Endodermal cell (in vitro differentiated cells): ENCODE data around the gene WIPI1. TPM values are rescaled to one million over a fixed set of nuclear protein-coding genes. Genes with fewer than 3 reads are reported as not detected.

Source experiments
- DNase-seq: peaks from one replicate; pipeline ENCODE4 v3.0.0-alpha.2; 2017
- H3K27ac ChIP-seq: 2 replicates; pipeline ENCODE4 v1.5.1; 2013; ENCODE audit warnings: mild to moderate bottlenecking, low read depth, low read length, moderate library complexity
- H3K27me3 ChIP-seq: 2 replicates; pipeline ENCODE4 v1.6.1; 2013; ENCODE audit warnings: mild to moderate bottlenecking, low read length, moderate library complexity; ENCODE audit not compliant: insufficient read depth, control insufficient read depth, poor library complexity, severe bottlenecking
- H3K36me3 ChIP-seq: 2 replicates; pipeline ENCODE4 v1.7.0; 2013; ENCODE audit warnings: mild to moderate bottlenecking, low read length, moderate library complexity; ENCODE audit not compliant: control insufficient read depth, insufficient read depth
- H3K4me1 ChIP-seq: one replicate; pipeline ENCODE4 v1.7.0; 2013; ENCODE audit warnings: low read length; ENCODE audit not compliant: control insufficient read depth, insufficient read depth
- H3K4me3 ChIP-seq: 2 replicates; pipeline ENCODE4 v1.5.1; 2013; ENCODE audit warnings: mild to moderate bottlenecking, low read length, moderate library complexity
- H3K9ac ChIP-seq: 2 replicates; pipeline ENCODE4 v1.6.1; 2013; ENCODE audit warnings: mild to moderate bottlenecking, low read length, moderate library complexity; ENCODE audit not compliant: poor library complexity, severe bottlenecking; ENCODE audit errors: extremely low read depth
- H3K9me3 ChIP-seq: 2 replicates; pipeline ENCODE4 v1.6.1; 2013; ENCODE audit warnings: mild to moderate bottlenecking, low read length, moderate library complexity; ENCODE audit not compliant: control insufficient read depth
- H3K27ac Mint-ChIP-seq: 2 replicates; pipeline ENCODE4 v1.8.0; 2020; ENCODE audit warnings: mixed read lengths
- H3K27me3 Mint-ChIP-seq: 2 replicates; pipeline ENCODE4 v1.8.0; 2021; ENCODE audit warnings: mild to moderate bottlenecking, mixed read lengths; ENCODE audit not compliant: insufficient read depth
- H3K36me3 Mint-ChIP-seq: 2 replicates; pipeline ENCODE4 v1.8.0; 2020; ENCODE audit warnings: low read depth, mixed read lengths
- H3K4me1 Mint-ChIP-seq: 2 replicates; pipeline ENCODE4 v1.8.0; 2020; ENCODE audit warnings: mixed read lengths
- H3K4me3 Mint-ChIP-seq: 2 replicates; pipeline ENCODE4 v1.8.0; 2020; ENCODE audit warnings: mild to moderate bottlenecking, moderate library complexity, mixed read lengths
- H3K9me3 Mint-ChIP-seq: 2 replicates; pipeline ENCODE4 v1.8.0; 2020; ENCODE audit warnings: mild to moderate bottlenecking, mixed read lengths
- CTCF ChIP-seq: fragments of 200-600 bp; sonication (generic); conservative IDR thresholded peaks from 2 replicates; pipeline ENCODE4 v1.5.0; 2021; ENCODE audit warnings: antibody characterized with exemption, mild to moderate bottlenecking
- WGBS, 2 experiments: methylation state at CpG; one replicate each; pipeline versions ENCODE4 v1.1.5 to v1.1.7; 2013; ENCODE audit warnings: missing lambda C conversion rate in 2 of 2, mixed read lengths in 1 of 2; ENCODE audit not compliant: insufficient coverage in 1 of 2, insufficient read length in 1 of 2; 5-methylcytosine and 5-hydroxymethylcytosine counted together
- microRNA-seq: library from miRNA; unstranded; fragments of <30 nt; microRNA quantifications from one replicate; pipeline ENCODE4 v1.2.0, GENCODE V29; 2020; ENCODE audit warnings: borderline microRNAs expressed
- total RNA-seq, 2 donors: library from RNA; stranded (reverse); fragmentation: NEBNext Ultra II Directional in 1 of 2; extraction: Animal tissue kit (Norgen Biotek cat#: 25700) in 1 of 2; gene quantifications; 2 replicates in 1 of 2; 3 replicates in 1 of 2; pipeline ENCODE4 v1.2.1, GENCODE V29; 2021

Gene WIPI1
- total RNA-seq, 2 donors from 2014 or later = 32.0 to 39.5 TPM

- Histone ChIP-seq H3K27ac (no peak overlapping the region), H3K4me1 (no peaks in the 10 kb centered on the region), H3K9me3 (no peaks in the 10 kb centered on the region), H3K4me3 (no peak overlapping the region), H3K9ac (no peak overlapping the region), H3K27me3 (no peaks in the 10 kb centered on the region), H3K36me3 (no peaks in the 10 kb centered on the region)
- no peak for DNase-seq
- H3K9me3 Mint-ChIP-seq = no peaks in the 10 kb centered on the region
- no peaks in the 10 kb centered on the region for H3K27me3 Mint-ChIP-seq
- no peak for TF ChIP-seq CTCF
- H3K27ac Mint-ChIP-seq = no peak overlapping the region
- H3K4me3 Mint-ChIP-seq = no peak overlapping the region
- 95 to 98% methylated on average over 4 to 8 of the region's 8 CpGs for WGBS, 2 experiments
- peaks cover 15% of the 10 kb centered on the region for H3K4me1 Mint-ChIP-seq
- no peaks in the 10 kb centered on the region for H3K36me3 Mint-ChIP-seq
Observed at GRCh38 chr17:68375566-68375965, 81.7 kb downstream of the WIPI1 start.

Small RNA genes lying within 50 kb of the gene (microRNA-seq; reads per million reads assigned to microRNA genes)
- gene MIR635 = not detected

Other genes starting within 250 kb of the WIPI1 start
- 10 to 100 TPM; 64.0 to 89.4 TPM for gene AMZ2, start 209.5 kb downstream of the WIPI1 start, total RNA-seq
- under 1 TPM; 0.18 to 0.58 TPM for gene SLC16A6, start 166.4 kb downstream of the WIPI1 start, total RNA-seq
- 10 to 100 TPM in 1 of 2 donors, 1 to 10 TPM in 1; 4.4 to 14.1 TPM for gene ARSG, start 166.0 kb downstream of the WIPI1 start, total RNA-seq
- gene PRKAR1A, start 54.9 kb upstream of the WIPI1 start, total RNA-seq = 100 to 1,000 TPM; 194 to 227 TPM
- 10 to 100 TPM; 58.7 to 74.3 TPM for gene FAM20A, start 143.9 kb upstream of the WIPI1 start, total RNA-seq